HCEC 1CT (cell line): ENCODE measurements around the gene TMEM164.

Experiments used
- DNase-seq: peaks from one replicate; pipeline ENCODE4 v3.0.0-alpha.2; 2017

Gene TMEM164

DNA sequence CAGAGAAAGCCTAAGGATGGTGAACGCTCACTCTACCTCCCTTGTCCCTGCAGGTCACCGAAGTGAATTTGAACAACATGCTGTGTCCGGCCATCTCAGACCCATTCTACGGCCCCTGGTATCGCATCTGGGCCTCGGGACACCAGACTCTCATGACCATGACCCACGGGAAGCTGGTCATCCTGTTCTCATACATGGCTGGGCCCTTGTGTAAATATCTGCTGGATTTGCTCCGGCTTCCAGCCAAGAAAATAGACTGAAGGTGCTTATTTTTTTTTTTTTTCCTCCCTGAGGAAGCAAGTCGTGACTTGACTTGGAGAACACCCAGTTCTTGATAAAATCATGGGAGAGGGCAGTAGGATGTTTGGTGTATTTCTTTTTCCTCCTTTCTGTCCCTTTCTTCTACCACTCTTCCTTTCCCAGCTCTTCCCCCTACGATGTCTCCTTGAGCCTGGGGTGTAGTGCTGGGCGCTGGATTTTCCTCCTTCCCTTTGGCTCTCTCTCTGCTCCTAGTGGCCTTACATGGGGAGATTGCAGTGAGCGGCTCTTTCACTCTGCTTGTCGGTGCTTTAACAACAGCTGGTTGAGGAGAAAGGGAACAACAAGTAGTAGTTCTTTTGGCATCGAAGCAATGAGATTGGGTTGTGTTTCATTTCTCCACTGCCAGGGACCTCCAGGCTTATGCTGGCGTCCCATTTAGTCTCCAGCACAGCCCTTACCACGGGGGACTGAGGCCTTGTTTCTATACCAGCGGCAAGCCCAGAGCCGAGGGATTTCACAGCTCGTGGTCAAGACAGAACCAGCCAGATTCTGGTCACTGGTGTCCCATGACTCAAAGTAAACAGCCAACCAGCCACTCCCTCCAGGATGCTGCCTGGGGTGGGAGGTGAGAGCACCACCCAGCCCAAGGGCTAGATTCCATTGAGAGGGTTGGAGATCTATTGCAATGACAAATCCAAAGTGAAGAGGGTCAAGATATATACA lies 170.6 kb downstream of the TMEM164 start:
- DNase-seq = no peak

DNA sequence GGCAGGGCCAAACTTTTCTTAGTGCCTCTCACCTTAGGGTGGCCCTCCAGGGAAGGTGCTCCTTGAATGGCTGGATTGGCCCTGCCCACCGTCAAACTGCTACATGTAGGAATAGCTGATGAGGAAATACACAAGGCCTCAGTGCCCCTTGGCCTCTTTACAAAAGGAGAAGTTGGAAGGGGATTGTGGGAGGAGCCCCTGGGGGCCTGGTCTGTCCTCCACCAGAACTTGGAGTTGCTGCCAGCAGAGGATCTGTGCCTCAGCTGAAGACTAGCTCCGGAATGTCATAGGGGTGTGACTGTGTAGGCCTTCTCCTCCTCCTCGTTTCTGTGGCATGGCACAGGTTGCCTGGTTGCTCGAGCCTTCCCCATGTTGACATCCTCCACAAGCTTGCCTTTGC lies 172.2 kb downstream of the TMEM164 start:
- DNase-seq = no peak

GRCh38 chrX:110175696-110176095 lies 172.8 kb downstream of the TMEM164 start:
- DNase-seq = no peak

DNA sequence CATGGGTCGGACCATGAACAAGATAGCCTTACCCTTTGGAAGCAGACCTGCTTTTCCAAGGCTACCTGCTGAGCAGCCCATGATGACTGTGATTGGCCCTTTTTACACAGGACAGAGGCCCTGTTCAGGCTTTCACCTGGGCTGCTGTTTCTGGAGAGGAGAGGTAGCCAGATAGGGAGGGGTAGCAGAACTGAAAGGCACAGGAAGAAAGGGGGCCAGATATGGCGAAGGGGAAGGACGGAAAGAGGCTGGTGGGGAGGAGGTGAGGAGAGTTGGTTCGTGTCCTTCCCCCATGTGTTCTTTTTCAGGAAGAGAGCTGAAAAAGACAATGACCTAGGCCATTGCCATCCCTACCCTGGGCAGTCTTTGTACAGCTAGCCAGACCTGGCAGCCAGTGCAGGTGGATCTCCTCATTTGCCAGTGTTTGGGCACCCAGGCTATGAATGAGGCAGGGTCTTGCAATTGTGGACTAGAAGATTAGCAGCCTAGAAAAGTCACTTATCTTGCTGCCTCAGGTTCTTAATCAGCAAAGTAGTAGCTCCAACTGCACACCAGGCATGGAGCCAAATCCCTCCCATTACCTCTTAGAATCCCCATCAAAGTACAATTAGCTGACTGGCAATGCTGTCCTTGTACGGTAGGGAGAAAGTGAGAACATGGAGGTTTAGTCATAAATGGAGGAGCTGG lies 175.4 kb downstream of the TMEM164 start:
- DNase-seq = no peak

DNA sequence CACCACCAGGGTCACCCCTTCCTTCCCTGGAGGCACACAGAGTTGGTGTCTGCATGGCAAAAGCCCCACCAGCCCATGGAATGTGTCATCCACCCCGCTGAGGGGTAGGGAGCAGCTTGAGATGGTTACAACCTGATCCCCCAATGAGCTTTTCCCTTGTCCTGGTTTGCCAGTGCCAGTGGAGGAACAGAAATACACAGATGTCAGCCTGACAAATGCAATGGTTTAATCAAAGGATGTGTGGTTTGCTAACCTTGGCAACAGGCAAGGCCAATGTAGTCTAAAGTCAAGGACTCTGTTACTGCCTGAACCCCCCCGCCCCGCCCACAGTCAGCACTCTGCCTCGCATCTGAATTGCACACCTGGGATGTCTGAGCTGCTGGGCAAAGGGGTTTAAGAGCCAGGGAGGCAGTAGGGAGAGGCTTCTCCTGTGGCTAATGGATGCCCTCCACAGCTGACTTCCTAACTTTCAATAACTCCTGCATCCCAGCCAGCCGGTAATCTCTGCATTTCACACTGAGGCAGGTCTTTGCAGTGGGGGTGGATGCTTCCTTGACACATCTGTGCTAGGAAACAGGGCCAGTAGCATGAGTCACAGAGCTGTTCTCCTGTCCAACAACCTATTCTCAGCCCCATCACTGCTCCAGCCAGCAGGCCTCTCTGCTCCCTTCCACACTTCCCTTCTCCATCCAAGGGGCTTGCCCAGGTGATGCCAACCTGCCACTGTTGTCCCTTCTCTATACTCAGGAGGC lies 177.4 kb downstream of the TMEM164 start:
- peak; percentile 64 for DNase-seq

DNA sequence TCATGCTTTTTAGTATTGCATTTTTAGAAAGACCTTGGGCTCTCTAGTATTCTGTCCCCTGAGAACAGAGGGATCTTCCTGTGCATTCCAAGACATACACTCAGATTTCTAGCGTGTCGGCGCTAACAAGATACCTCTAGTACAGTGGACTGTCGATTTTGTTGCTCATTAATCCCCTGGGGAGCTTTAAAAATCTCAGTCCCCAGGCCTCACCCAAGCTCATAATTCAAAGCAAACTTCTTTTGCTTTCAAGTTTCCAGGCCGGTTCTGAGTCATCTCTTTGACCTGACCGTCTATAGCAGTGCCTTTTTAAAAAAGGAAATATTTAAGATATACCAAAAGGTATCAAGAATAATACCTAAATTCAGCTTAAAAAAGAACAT lies 178.0 kb downstream of the TMEM164 start:
- peak; percentile 37 for DNase-seq

- DNase-seq = no peak
Measured at GRCh38 chrX:110181459-110182137, 178.7 kb downstream of the TMEM164 start.

DNA sequence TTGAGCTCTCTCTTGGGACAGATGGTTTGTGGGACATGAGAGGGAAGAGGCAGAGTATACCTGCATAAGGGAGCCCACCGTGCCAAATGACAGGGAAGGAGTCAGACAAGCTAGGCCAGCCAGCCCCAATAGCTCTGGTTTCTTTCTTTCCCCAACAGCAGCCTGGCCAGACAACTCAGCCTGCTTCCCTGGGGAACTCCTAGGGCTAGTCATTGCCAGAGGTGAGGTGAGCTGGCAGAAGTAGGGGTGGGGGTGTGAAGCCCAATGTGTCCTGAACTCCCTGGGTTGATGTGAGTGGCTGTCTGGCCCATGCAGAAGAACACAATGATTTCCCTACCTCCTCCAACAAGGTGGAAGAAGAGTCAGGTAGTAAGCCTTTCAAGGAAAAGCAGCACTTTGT lies 179.4 kb downstream of the TMEM164 start:
- DNase-seq = no peak

DNA sequence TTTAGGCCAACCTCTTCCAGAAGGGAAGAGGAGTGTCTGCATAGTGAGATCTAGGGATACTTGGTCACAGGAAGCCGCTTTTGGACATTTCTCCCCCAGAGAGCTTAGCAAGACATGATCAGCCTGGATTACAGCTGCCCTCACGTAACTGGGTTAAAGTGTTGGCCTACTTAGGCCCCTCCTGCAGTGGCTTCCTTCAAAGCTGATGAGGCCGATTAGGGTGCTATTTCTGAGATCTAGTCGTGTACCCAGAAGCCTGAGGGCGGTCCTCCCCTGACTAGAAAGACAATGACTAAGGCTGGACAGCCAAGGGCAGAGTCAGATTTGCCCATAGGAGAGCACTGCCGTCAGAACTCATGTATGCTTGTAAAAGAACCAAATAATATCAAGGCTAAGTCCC lies 180.0 kb downstream of the TMEM164 start:
- no peak for DNase-seq

- DNase-seq = no peak
Measured at GRCh38 chrX:110183314-110183713, 180.4 kb downstream of the TMEM164 start.

DNA sequence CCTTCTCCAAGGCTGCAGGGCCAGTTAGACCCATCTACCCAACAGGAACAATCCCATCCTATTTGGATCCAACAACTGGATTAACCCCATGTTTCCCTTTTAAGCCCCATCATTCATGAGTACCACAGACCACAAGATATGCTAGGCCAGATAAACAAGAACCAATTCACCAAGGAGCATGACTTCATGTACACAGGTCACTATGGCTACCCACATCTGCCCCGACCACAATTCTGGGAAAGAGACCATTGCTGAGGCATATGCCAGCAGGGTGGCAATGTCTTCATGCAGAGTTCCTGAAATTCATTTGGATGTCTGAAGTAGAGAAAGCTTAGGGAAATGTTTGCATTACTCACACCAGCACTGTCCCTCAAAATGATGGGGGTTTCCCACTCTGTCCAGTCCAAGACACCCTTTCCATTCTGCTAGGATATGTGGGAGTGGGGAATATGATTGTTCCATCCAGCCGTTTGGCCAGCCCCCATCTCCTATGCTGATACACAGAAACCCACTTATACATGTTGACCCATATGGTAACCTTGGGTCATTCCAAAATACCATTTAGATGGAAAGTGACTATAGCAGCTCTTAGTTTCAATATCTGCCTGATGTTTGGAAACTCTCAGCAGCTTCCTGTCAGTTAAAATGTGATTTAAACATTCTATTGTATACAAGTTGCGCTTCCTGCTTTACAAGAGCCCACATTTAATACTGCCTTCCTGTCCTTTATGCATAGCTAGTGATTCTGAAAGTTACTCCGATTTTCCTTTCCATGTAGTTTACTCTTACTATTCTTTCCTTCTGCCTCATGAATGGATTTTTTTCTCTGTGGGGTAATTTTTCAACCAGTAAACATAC lies 186.0 kb downstream of the TMEM164 start:
- no peak for DNase-seq

- DNase-seq = no peak
Measured at GRCh38 chrX:110192516-110192915, 189.6 kb downstream of the TMEM164 start.

GRCh38 chrX:110194977-110195376 lies 192.1 kb downstream of the TMEM164 start:
- DNase-seq = no peak

GRCh38 chrX:110201799-110202198 lies 198.9 kb downstream of the TMEM164 start:
- DNase-seq = peak; percentile 45

- DNase-seq = peak; percentile 82
Measured at GRCh38 chrX:110204986-110205385, 202.1 kb downstream of the TMEM164 start.

GRCh38 chrX:110208092-110208491 lies 205.2 kb downstream of the TMEM164 start:
- DNase-seq = no peak

DNA sequence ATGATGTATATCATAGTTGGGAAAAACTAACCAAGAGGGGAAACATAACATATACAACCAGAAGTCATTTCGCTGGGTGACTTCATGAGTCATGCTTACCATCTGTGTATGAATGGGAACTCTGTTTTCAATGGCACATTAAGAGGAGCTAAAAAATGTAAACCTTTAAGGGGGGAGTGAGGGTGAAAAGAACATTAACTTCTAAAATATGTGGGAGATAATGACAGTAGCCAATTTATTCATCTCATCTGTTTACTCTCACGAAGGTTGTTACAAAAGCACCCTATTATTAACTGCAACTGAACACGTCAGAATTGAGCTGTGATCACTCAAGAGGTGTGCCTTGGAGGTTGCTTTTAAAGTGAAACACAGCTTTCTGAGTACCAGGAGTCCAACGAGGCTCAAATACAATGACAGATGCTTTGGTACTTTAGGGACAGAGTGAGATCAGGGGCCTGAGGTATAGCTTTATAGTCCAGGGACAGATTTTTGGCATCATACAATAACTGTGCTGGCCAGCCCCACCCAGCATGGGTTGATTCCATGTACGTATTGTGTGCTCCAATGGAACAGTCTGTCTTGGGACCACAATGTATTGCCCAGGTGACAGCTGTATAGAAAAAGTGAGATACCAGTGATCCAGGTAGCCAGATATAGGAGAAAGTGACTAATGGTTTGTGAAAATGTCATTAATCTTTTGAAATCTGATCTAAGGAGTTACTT lies 207.7 kb downstream of the TMEM164 start:
- DNase-seq = peak; percentile 89

DNA sequence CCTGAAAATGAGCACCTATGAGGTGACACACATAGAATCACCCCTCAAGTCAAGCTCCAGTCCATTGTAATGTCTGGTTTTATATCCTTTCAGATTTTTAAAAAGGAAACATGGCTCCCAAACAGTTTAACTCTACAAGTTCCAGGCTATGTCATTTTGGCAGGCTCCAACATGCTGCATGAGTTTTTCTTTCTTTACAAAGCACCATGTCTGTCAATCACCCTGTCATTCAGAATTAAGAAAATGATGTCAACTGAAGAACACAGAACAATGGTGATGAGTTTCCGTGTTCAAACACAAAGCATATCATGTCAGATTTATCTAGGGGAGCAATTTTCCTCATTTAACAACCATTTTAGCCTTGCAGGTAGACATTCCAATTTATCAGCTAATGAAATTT lies 208.4 kb downstream of the TMEM164 start:
- DNase-seq = no peak

DNA sequence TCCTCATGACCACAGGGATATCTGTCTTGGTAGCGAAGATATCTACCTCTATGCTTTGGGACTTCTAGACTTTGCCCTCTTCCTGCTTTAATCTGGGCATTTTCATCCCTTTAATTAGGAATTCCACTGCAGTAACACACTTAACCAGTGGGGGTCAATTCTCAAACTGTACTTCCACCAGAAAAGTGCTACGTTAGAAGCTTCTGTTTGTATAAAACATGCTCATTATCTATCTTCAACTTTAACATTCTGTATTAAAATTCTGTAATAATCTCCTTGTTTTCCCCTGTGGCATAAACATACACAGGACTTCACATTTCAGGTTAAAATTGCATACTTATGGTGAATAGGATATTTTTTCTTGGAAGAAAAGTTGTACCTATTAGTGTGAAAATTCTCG lies 209.4 kb downstream of the TMEM164 start:
- DNase-seq = no peak

DNA sequence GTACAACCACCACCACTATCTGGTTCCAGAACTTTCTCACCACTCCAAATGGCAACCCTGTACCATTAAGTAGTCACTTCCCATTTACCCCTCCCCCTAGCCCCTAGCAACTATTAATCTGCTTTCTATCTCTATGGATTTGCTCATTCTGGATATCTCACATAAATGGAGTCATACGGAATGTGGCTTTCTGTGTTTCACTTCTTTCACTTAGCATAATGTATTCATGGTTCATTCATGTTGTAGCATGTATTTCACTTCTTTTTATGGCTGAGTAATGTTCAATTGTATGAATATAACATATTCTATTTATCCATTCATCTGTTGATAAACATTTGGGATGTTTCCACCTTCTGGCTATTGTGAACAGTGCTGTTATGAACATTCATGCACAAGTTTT lies 210.3 kb downstream of the TMEM164 start:
- no peak for DNase-seq

- no peak for DNase-seq
Measured at GRCh38 chrX:110214684-110215083, 211.8 kb downstream of the TMEM164 start.
